ENCODE results near the gene ZNF384. TPM values are rescaled to one million over a fixed set of nuclear protein-coding genes. Genes with fewer than 3 reads are reported as not detected.

ZNF384 gene
- total and polyA plus RNA-seq, 5 donors from 2014 or later: 13.4 to 68.3 (median 19.8) TPM

GRCh38 chr12:6627616-6628015 lies 61.6 kb downstream of the ZNF384 start:
- H3K9me3 ChIP-seq (ENCODE audit: control insufficient read depth in 2 of 2, low read length in 2 of 2): no peaks in the 10 kb centered on the region
- peaks cover 41% of the 10 kb centered on the region for H3K4me1 ChIP-seq (ENCODE audit: control insufficient read depth, insufficient read depth, low read length, poor library complexity, severe bottlenecking)
- ATAC-seq (ENCODE audit: low read depth in 2 of 2) (peak; percentile 77), DNase-seq (peak; percentile 42 to 83 (median 55))
- H3K4me3 ChIP-seq (ENCODE audit: low read depth, low read length): peak overlapping the region; percentile 67
- H3K4me3 Mint-ChIP-seq: peak overlapping the region; percentile 59 to 90 (median 88)
- H3K4me1 Mint-ChIP-seq: peaks cover 11 to 46% (median 34%) of the 10 kb centered on the region in 4 donors
- peak overlapping the region; percentile 64 to 94 (median 87) for H3K27ac Mint-ChIP-seq
- H3K36me3 Mint-ChIP-seq: peaks cover 4% of the 10 kb centered on the region
- no peaks in the 10 kb centered on the region for H3K36me3 ChIP-seq (ENCODE audit: control insufficient read depth, insufficient read depth, low read length)
- H3K27me3 ChIP-seq (ENCODE audit: control insufficient read depth, insufficient read depth, low read length): no peaks in the 10 kb centered on the region
- no peaks in the 10 kb centered on the region for H3K9me3 Mint-ChIP-seq
- no peaks in the 10 kb centered on the region for H3K27me3 Mint-ChIP-seq
- peak overlapping the region; percentile 63 for H3K27ac ChIP-seq (ENCODE audit: insufficient read depth, low read length, poor library complexity, severe bottlenecking)

DNA sequence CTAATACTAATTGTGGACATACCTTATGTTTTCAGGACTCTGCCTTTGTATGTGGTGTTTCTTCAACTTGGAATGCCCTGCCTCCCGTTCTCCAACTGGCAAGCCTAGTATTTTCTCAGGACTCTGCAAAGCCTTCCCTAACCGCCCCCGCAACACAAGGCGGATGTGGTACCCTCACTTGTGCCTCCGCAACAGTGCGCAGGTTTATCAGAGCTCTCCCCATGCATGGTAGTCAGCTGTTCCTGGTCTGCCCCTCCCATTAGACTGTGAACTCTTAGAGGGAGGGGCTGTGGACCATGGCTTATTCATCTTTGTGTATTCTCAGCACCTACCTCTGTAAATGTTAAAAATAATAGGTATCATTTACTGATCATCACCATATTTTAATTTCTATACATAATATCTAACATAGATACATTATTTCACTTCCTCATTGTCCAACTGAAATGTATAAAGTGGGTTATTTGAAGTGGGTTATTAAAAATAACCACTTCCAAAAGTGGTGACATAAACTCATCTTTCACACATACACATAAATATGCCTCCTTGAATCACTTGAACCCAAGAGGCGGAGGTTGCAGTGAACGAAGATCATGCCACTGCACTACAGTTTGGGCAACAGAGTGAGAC lies 62.4 kb downstream of the ZNF384 start:
- Histone ChIP-seq H3K9me3 (ENCODE audit: control insufficient read depth in 2 of 2, low read length in 2 of 2) (no peaks in the 10 kb centered on the region), H3K4me3 (ENCODE audit: low read depth, low read length) (peak overlapping the region; percentile 30), H3K36me3 (ENCODE audit: control insufficient read depth, insufficient read depth, low read length) (no peaks in the 10 kb centered on the region), H3K4me1 (ENCODE audit: control insufficient read depth, insufficient read depth, low read length, poor library complexity, severe bottlenecking) (peaks cover 32% of the 10 kb centered on the region), H3K27me3 (ENCODE audit: control insufficient read depth, insufficient read depth, low read length) (no peaks in the 10 kb centered on the region), H3K27ac (ENCODE audit: insufficient read depth, low read length, poor library complexity, severe bottlenecking) (peak overlapping the region; percentile 63)
- DNase-seq (no peak), ATAC-seq (ENCODE audit: low read depth in 2 of 2) (no peak)
- H3K9me3 Mint-ChIP-seq: no peaks in the 10 kb centered on the region
- H3K4me3 Mint-ChIP-seq: peak overlapping the region; percentile 54 to 90 (median 74)
- H3K27ac Mint-ChIP-seq: peak overlapping the region; percentile 64 to 94 (median 87)
- H3K27me3 Mint-ChIP-seq: no peaks in the 10 kb centered on the region
- H3K36me3 Mint-ChIP-seq: no peaks in the 10 kb centered on the region
- peaks cover 5 to 38% (median 27%) of the 10 kb centered on the region in 4 donors for H3K4me1 Mint-ChIP-seq

GRCh38 chr12:6620885-6621274 lies 68.3 kb downstream of the ZNF384 start:
- Mint-ChIP-seq H3K4me1 (peaks cover 0 to 17% (median 13%) of the 10 kb centered on the region in 4 donors), H3K27ac (peak overlapping the region in 2 of 3 donors; percentile 43 to 86), H3K4me3 (peak overlapping the region in 3 of 4 donors; percentile 66 to 77 (median 75)), H3K9me3 (no peaks in the 10 kb centered on the region), H3K27me3 (no peaks in the 10 kb centered on the region), H3K36me3 (peaks cover 4% of the 10 kb centered on the region)
- no peak overlapping the region for H3K27ac ChIP-seq (ENCODE audit: insufficient read depth, low read length, poor library complexity, severe bottlenecking)
- H3K27me3 ChIP-seq (ENCODE audit: control insufficient read depth, insufficient read depth, low read length): no peaks in the 10 kb centered on the region
- H3K4me1 ChIP-seq (ENCODE audit: control insufficient read depth, insufficient read depth, low read length, poor library complexity, severe bottlenecking): peaks cover 4% of the 10 kb centered on the region
- no peaks in the 10 kb centered on the region for H3K9me3 ChIP-seq (ENCODE audit: control insufficient read depth in 2 of 2, low read length in 2 of 2)
- no peak overlapping the region for H3K4me3 ChIP-seq (ENCODE audit: low read depth, low read length)
- DNase-seq (no peak), ATAC-seq (ENCODE audit: low read depth in 2 of 2) (peak in 1 of 2 donors; percentile 9)
- H3K36me3 ChIP-seq (ENCODE audit: control insufficient read depth, insufficient read depth, low read length): no peaks in the 10 kb centered on the region

- H3K27ac Mint-ChIP-seq: peak overlapping the region in 2 of 3 donors; percentile 43 to 86
- no peak overlapping the region for H3K4me3 ChIP-seq (ENCODE audit: low read depth, low read length)
Measured at GRCh38 chr12:6620137-6620884, 68.9 kb downstream of the ZNF384 start.

DNA sequence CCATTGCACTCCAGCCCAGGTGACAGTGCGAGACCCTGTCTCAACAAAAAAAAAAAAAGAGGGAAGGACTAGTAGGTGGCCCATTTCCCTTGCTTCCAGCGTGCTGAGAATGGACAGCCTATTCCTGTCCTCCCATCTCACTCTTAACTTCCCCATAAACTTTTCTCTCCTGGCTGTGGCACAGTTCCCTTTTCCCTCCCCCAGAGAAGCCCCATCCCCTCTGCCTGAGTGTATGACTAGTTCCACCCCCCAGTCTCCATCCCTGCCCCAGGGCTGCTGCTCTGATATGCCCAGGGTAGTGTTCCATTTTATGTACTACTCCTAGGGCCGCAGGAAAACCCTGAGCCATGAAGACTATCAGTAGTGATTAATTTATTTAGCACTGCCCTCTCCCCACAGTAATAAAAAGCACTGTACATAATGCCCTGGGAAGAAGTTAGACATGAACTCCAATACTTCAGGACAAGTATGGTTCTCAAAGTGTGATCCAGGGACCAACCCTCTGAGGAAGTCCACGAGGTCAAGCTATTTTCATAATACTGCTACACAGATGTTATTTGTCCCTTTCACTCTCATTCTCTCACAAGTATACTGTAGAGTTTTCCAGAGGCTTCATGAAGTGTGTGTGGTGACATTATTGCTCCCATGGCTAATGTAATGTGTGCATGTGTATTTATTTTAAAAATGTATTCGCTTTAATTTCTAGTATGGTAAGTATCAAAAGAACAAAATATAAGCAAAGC lies 70.5 kb downstream of the ZNF384 start:
- no peaks in the 10 kb centered on the region for H3K9me3 Mint-ChIP-seq
- ATAC-seq (ENCODE audit: low read depth in 2 of 2) (no peak), DNase-seq (no peak)
- H3K27ac Mint-ChIP-seq: peak overlapping the region in 2 of 3 donors; percentile 31 to 62
- Histone ChIP-seq H3K36me3 (ENCODE audit: control insufficient read depth, insufficient read depth, low read length) (no peaks in the 10 kb centered on the region), H3K4me1 (ENCODE audit: control insufficient read depth, insufficient read depth, low read length, poor library complexity, severe bottlenecking) (peaks cover 5% of the 10 kb centered on the region), H3K27ac (ENCODE audit: insufficient read depth, low read length, poor library complexity, severe bottlenecking) (no peak overlapping the region), H3K4me3 (ENCODE audit: low read depth, low read length) (no peak overlapping the region), H3K9me3 (ENCODE audit: control insufficient read depth in 2 of 2, low read length in 2 of 2) (no peaks in the 10 kb centered on the region), H3K27me3 (ENCODE audit: control insufficient read depth, insufficient read depth, low read length) (no peaks in the 10 kb centered on the region)
- H3K4me1 Mint-ChIP-seq: peaks cover 0 to 31% (median 18%) of the 10 kb centered on the region in 4 donors
- H3K4me3 Mint-ChIP-seq: peak overlapping the region in 1 of 4 donors; percentile 67
- H3K36me3 Mint-ChIP-seq: peaks cover 4% of the 10 kb centered on the region
- H3K27me3 Mint-ChIP-seq: no peaks in the 10 kb centered on the region

More at GRCh38 chr12:6620137-6620884, 68.9 kb downstream of the ZNF384 start:
- H3K9me3 Mint-ChIP-seq: no peaks in the 10 kb centered on the region
- Histone ChIP-seq H3K9me3 (ENCODE audit: control insufficient read depth in 2 of 2, low read length in 2 of 2) (no peaks in the 10 kb centered on the region), H3K27me3 (ENCODE audit: control insufficient read depth, insufficient read depth, low read length) (no peaks in the 10 kb centered on the region), H3K36me3 (ENCODE audit: control insufficient read depth, insufficient read depth, low read length) (no peaks in the 10 kb centered on the region), H3K4me1 (ENCODE audit: control insufficient read depth, insufficient read depth, low read length, poor library complexity, severe bottlenecking) (peaks cover 4% of the 10 kb centered on the region), H3K27ac (ENCODE audit: insufficient read depth, low read length, poor library complexity, severe bottlenecking) (peak overlapping the region; percentile 33)
- DNase-seq: peak in 2 of 3 donors; percentile 52 to 58
- peaks cover 0 to 20% (median 15%) of the 10 kb centered on the region in 4 donors for H3K4me1 Mint-ChIP-seq
- peaks cover 4% of the 10 kb centered on the region for H3K36me3 Mint-ChIP-seq
- H3K27me3 Mint-ChIP-seq: no peaks in the 10 kb centered on the region
- peak; percentile 51 to 52 for ATAC-seq (ENCODE audit: low read depth in 2 of 2)
- H3K4me3 Mint-ChIP-seq: peak overlapping the region; percentile 66 to 81 (median 76)

Other genes with a start within 250 kb of the ZNF384 start
- 156 TPM for gene CD27, start 244.4 kb downstream of the ZNF384 start, total RNA-seq
- gene CD27, start 244.4 kb downstream of the ZNF384 start, polyA plus RNA-seq: 100 to 1,000 TPM; 547 to 707 (median 641) TPM
- 28.0 TPM for gene TAPBPL, start 237.3 kb downstream of the ZNF384 start, total RNA-seq
- 10 to 100 TPM; 34.8 to 72.7 (median 46.9) TPM for gene TAPBPL, start 237.3 kb downstream of the ZNF384 start, polyA plus RNA-seq
- gene VAMP1, start 218.7 kb downstream of the ZNF384 start, total RNA-seq: 67.3 TPM
- gene VAMP1, start 218.7 kb downstream of the ZNF384 start, polyA plus RNA-seq: 10 to 100 TPM in 3 of 4 donors, 1 to 10 TPM in 1; 9.8 to 16.1 (median 13.5) TPM
- gene MRPL51, start 196.1 kb downstream of the ZNF384 start, total RNA-seq: 40.5 TPM
- gene MRPL51, start 196.1 kb downstream of the ZNF384 start, polyA plus RNA-seq: 100 to 1,000 TPM; 243 to 372 (median 253) TPM
- 32.8 TPM for gene NCAPD2, start 195.3 kb downstream of the ZNF384 start, total RNA-seq
- gene NCAPD2, start 195.3 kb downstream of the ZNF384 start, polyA plus RNA-seq: 10 to 100 TPM; 21.5 to 29.1 (median 26.3) TPM
- gene GAPDH, start 154.9 kb downstream of the ZNF384 start, total RNA-seq: 669 TPM
- gene GAPDH, start 154.9 kb downstream of the ZNF384 start, polyA plus RNA-seq: 1,000 to 10,000 TPM; 1,962 to 2,973 (median 2,405) TPM
- gene IFFO1, start 133.3 kb downstream of the ZNF384 start, total RNA-seq: 46.6 TPM
- gene IFFO1, start 133.3 kb downstream of the ZNF384 start, polyA plus RNA-seq: 10 to 100 TPM in 1 of 4 donors, 1 to 10 TPM in 3; 5.6 to 10.4 (median 8.3) TPM
- gene NOP2, start 121.1 kb downstream of the ZNF384 start, total RNA-seq: 77.5 TPM
- gene NOP2, start 121.1 kb downstream of the ZNF384 start, polyA plus RNA-seq: 10 to 100 TPM; 13.2 to 34.0 (median 22.5) TPM
- gene CHD4, start 82.0 kb downstream of the ZNF384 start, total RNA-seq: 474 TPM
- 10 to 100 TPM; 32.2 to 43.4 (median 38.8) TPM for gene CHD4, start 82.0 kb downstream of the ZNF384 start, polyA plus RNA-seq
- gene LPAR5, start 53.4 kb downstream of the ZNF384 start, total RNA-seq: 7.0 TPM
- 10 to 100 TPM in 1 of 4 donors, 1 to 10 TPM in 3; 6.6 to 17.3 (median 8.6) TPM for gene LPAR5, start 53.4 kb downstream of the ZNF384 start, polyA plus RNA-seq
- gene ACRBP, start 41.9 kb downstream of the ZNF384 start, total RNA-seq: 13.7 TPM
- under 1 TPM in 1 of 4 donors, not detected in 3; 0.41 TPM for gene ACRBP, start 41.9 kb downstream of the ZNF384 start, polyA plus RNA-seq
- 34.6 TPM for gene ING4, start 26.3 kb downstream of the ZNF384 start, total RNA-seq
- 10 to 100 TPM; 70.5 to 90.6 (median 82.4) TPM for gene ING4, start 26.3 kb downstream of the ZNF384 start, polyA plus RNA-seq
- not detected for gene PIANP, start 11.4 kb upstream of the ZNF384 start, total RNA-seq
- under 1 TPM in 1 of 4 donors, not detected in 3; 0.13 TPM for gene PIANP, start 11.4 kb upstream of the ZNF384 start, polyA plus RNA-seq
- 20.7 TPM for gene COPS7A, start 34.7 kb upstream of the ZNF384 start, total RNA-seq
- gene COPS7A, start 34.7 kb upstream of the ZNF384 start, polyA plus RNA-seq: 10 to 100 TPM; 37.8 to 48.4 (median 42.6) TPM
- 101 TPM for gene MLF2, start 63.8 kb upstream of the ZNF384 start, total RNA-seq
- 100 to 1,000 TPM; 104 to 124 (median 114) TPM for gene MLF2, start 63.8 kb upstream of the ZNF384 start, polyA plus RNA-seq
- 15.0 TPM for gene PTMS, start 77.0 kb upstream of the ZNF384 start, total RNA-seq
- gene PTMS, start 77.0 kb upstream of the ZNF384 start, polyA plus RNA-seq: 1 to 10 TPM; 1.3 to 3.9 (median 2.5) TPM
- gene LAG3, start 83.1 kb upstream of the ZNF384 start, total RNA-seq: 8.2 TPM
- gene LAG3, start 83.1 kb upstream of the ZNF384 start, polyA plus RNA-seq: 10 to 100 TPM in 2 of 4 donors, 1 to 10 TPM in 2; 6.3 to 12.6 (median 11.0) TPM
- gene CD4, start 100.2 kb upstream of the ZNF384 start, total RNA-seq: 224 TPM
- 100 to 1,000 TPM; 312 to 330 (median 324) TPM for gene CD4, start 100.2 kb upstream of the ZNF384 start, polyA plus RNA-seq
- not detected for gene GPR162, start 132.4 kb upstream of the ZNF384 start, total RNA-seq
- gene GPR162, start 132.4 kb upstream of the ZNF384 start, polyA plus RNA-seq: not detected
- 1.4 TPM for gene P3H3, start 139.0 kb upstream of the ZNF384 start, total RNA-seq
- 1 to 10 TPM in 1 of 4 donors, under 1 TPM in 2, not detected in 1; 0.64 to 1.2 (median 1.00) TPM for gene P3H3, start 139.0 kb upstream of the ZNF384 start, polyA plus RNA-seq
- gene GNB3, start 151.6 kb upstream of the ZNF384 start, total RNA-seq: not detected
- gene GNB3, start 151.6 kb upstream of the ZNF384 start, polyA plus RNA-seq: not detected
- 1.9 TPM for gene CDCA3, start 161.9 kb upstream of the ZNF384 start, total RNA-seq
- gene CDCA3, start 161.9 kb upstream of the ZNF384 start, polyA plus RNA-seq: 1 to 10 TPM; 1.7 to 4.0 (median 2.1) TPM
- gene USP5, start 162.8 kb upstream of the ZNF384 start, total RNA-seq: 63.5 TPM
- 10 to 100 TPM; 44.4 to 57.0 (median 48.4) TPM for gene USP5, start 162.8 kb upstream of the ZNF384 start, polyA plus RNA-seq
- gene TPI1, start 178.2 kb upstream of the ZNF384 start, total RNA-seq: 153 TPM
- gene TPI1, start 178.2 kb upstream of the ZNF384 start, polyA plus RNA-seq: 100 to 1,000 TPM; 493 to 633 (median 527) TPM
- 8.2 TPM for gene SPSB2, start 183.9 kb upstream of the ZNF384 start, total RNA-seq
- 10 to 100 TPM in 3 of 4 donors, 1 to 10 TPM in 1; 8.0 to 19.2 (median 13.2) TPM for gene SPSB2, start 183.9 kb upstream of the ZNF384 start, polyA plus RNA-seq
- gene LRRC23, start 215.4 kb upstream of the ZNF384 start, total RNA-seq: 6.6 TPM
- 1 to 10 TPM; 2.2 to 5.1 (median 4.5) TPM for gene LRRC23, start 215.4 kb upstream of the ZNF384 start, polyA plus RNA-seq
- gene ENO2, start 225.2 kb upstream of the ZNF384 start, total RNA-seq: 88.2 TPM
- 10 to 100 TPM; 18.1 to 24.8 (median 22.7) TPM for gene ENO2, start 225.2 kb upstream of the ZNF384 start, polyA plus RNA-seq
- 27.5 TPM for gene ATN1, start 238.6 kb upstream of the ZNF384 start, total RNA-seq
- gene ATN1, start 238.6 kb upstream of the ZNF384 start, polyA plus RNA-seq: under 1 TPM; 0.17 to 0.82 (median 0.53) TPM